CD14-positive monocyte (primary cell): ENCODE data around the gene CYP27A1. TPM values are rescaled to one million over a fixed set of nuclear protein-coding genes. Genes with fewer than 3 reads are reported as not detected.

Source experiments
- DNase-seq, 3 donors: peaks; one replicate each; pipeline ENCODE4 v3.0.0-alpha.2; 2011 to 2022
- H2AFZ ChIP-seq: 2 replicates; pipeline ENCODE4 v1.6.0; 2012; ENCODE audit warnings: mild to moderate bottlenecking, low read depth, low read length, inconsistent platforms; ENCODE audit not compliant: insufficient read depth, poor library complexity, severe bottlenecking
- H3K27ac ChIP-seq, 2 donors: 1 replicate in 1 of 2; 2 replicates in 1 of 2; pipeline ENCODE4 v1.5.1; 2012 to 2013; ENCODE audit warnings: low read length in 2 of 2, control low read depth in 1 of 2, inconsistent platforms in 1 of 2, low read depth in 1 of 2, mild to moderate bottlenecking in 1 of 2
- H3K27me3 ChIP-seq, 2 donors: one replicate each; pipeline versions ENCODE4 v1.6.0 to v1.6.1; 2011 to 2013; ENCODE audit warnings: low read length in 2 of 2; ENCODE audit not compliant: control insufficient read depth in 2 of 2, insufficient read depth in 2 of 2
- H3K36me3 ChIP-seq, 2 donors: replicated peaks in 1 of 2; 1 replicate in 1 of 2; 2 replicates in 1 of 2; pipeline versions ENCODE4 v1.5.1 to v1.6.1; 2012 to 2013; ENCODE audit warnings: low read length in 2 of 2, control low read depth in 1 of 2, inconsistent platforms in 1 of 2, mild to moderate bottlenecking in 1 of 2; ENCODE audit not compliant: insufficient read depth in 2 of 2, control insufficient read depth in 1 of 2
- H3K4me1 ChIP-seq, 2 donors: 1 replicate in 1 of 2; 2 replicates in 1 of 2; pipeline versions ENCODE4 v1.5.1 to v1.6.1; 2012 to 2013; ENCODE audit warnings: low read length in 2 of 2, control low read depth in 1 of 2, inconsistent platforms in 1 of 2, mild to moderate bottlenecking in 1 of 2, moderate library complexity in 1 of 2; ENCODE audit not compliant: insufficient read depth in 2 of 2, control insufficient read depth in 1 of 2
- H3K4me2 ChIP-seq: replicated peaks from 2 replicates; pipeline ENCODE3; 2012; ENCODE audit warnings: low read length, moderate library complexity, mild to moderate bottlenecking; ENCODE audit not compliant: poor library complexity, severe bottlenecking; ENCODE audit errors: extremely low read depth
- H3K4me3 ChIP-seq, 3 experiments: fragments of 200-600 bp in 1 of 3; sonication (generic) in 1 of 3; replicated peaks in 1 of 3; 1 replicate in 2 of 3; 2 replicates in 1 of 3; pipeline ENCODE4 v1.5.1; 2011 to 2013; ENCODE audit warnings: low read length in 3 of 3, mild to moderate bottlenecking in 3 of 3, control low read depth in 2 of 3, low read depth in 2 of 3, inconsistent platforms in 1 of 3, moderate library complexity in 1 of 3
- H3K79me2 ChIP-seq: 2 replicates; pipeline ENCODE4 v1.6.0; 2012; ENCODE audit warnings: mild to moderate bottlenecking, control low read depth, inconsistent platforms, low read length, moderate library complexity; ENCODE audit not compliant: insufficient read depth
- H3K9ac ChIP-seq: 2 replicates; pipeline ENCODE4 v1.6.0; 2017; ENCODE audit warnings: low read length, mild to moderate bottlenecking; ENCODE audit not compliant: insufficient read depth, poor library complexity, severe bottlenecking
- H3K9me3 ChIP-seq, 2 donors: replicated peaks in 1 of 2; 1 replicate in 1 of 2; 2 replicates in 1 of 2; pipeline versions ENCODE4 v1.5.1 to v1.6.1; 2012 to 2013; ENCODE audit warnings: low read length in 2 of 2, control low read depth in 1 of 2; ENCODE audit not compliant: control insufficient read depth in 1 of 2, insufficient read depth in 1 of 2
- H4K20me1 ChIP-seq: 2 replicates; pipeline ENCODE4 v1.6.0; 2012; ENCODE audit warnings: mild to moderate bottlenecking, low read length, control low read depth, moderate library complexity; ENCODE audit not compliant: insufficient read depth
- H3K27ac Mint-ChIP-seq, 7 donors: one replicate each; pipeline ENCODE4 v1.8.0; 2020; ENCODE audit warnings: mild to moderate bottlenecking in 7 of 7, mixed read lengths in 7 of 7, moderate library complexity in 6 of 7, inconsistent platforms in 2 of 7
- H3K27me3 Mint-ChIP-seq, 3 donors: one replicate each; pipeline ENCODE4 v1.8.0; 2021 to 2022; ENCODE audit warnings: low read depth in 3 of 3, mild to moderate bottlenecking in 3 of 3, mixed read lengths in 3 of 3, moderate library complexity in 3 of 3, inconsistent platforms in 1 of 3
- H3K36me3 Mint-ChIP-seq, 2 donors: one replicate each; pipeline ENCODE4 v1.8.0; 2020; ENCODE audit warnings: mixed read lengths in 2 of 2, inconsistent platforms in 1 of 2, mild to moderate bottlenecking in 1 of 2
- H3K4me1 Mint-ChIP-seq: one replicate; pipeline ENCODE4 v1.8.0; 2020; ENCODE audit warnings: mild to moderate bottlenecking, mixed read lengths
- H3K4me3 Mint-ChIP-seq, 2 donors: one replicate each; pipeline ENCODE4 v1.8.0; 2020; ENCODE audit warnings: mild to moderate bottlenecking in 2 of 2, mixed read lengths in 2 of 2, moderate library complexity in 1 of 2
- H3K9me3 Mint-ChIP-seq, 7 donors: one replicate each; pipeline ENCODE4 v1.8.0; 2020 to 2022; ENCODE audit warnings: mixed read lengths in 7 of 7, mild to moderate bottlenecking in 6 of 7, moderate library complexity in 6 of 7, inconsistent platforms in 2 of 7
- CTCF ChIP-seq: fragments of 200-600 bp; IDR thresholded peaks from one replicate; pipeline ENCODE4 v1.8.0; 2022; ENCODE audit warnings: antibody characterized with exemption, mild to moderate bottlenecking
- WGBS: methylation state at CpG from one replicate; pipeline ENCODE4 v1.1.5; 2013; ENCODE audit warnings: missing lambda C conversion rate; ENCODE audit not compliant: insufficient coverage; 5-methylcytosine and 5-hydroxymethylcytosine counted together
- intact Hi-C, 2 donors: fragments of 100-400 bp; cut with micrococcal nuclease; formaldehyde crosslinking; loops; one replicate each; pipeline versions ENCODE4 v1.15.0 to v1.15.1; 2023
- polyA plus RNA-seq, 3 donors: library from polyadenylated mRNA; depleted of rRNA in 1 of 3; unstranded in 2 of 3; stranded (reverse) in 1 of 3; fragments of 300-500 nt in 2 of 3; fragments of >200 nt in 1 of 3; fragmentation: Illumina TruSeq in 2 of 3; gene quantifications; 1 replicate in 2 of 3; 2 replicates in 1 of 3; pipeline ENCODE4 v1.2.3, GENCODE V29; 2012 to 2021

The CYP27A1 gene
- polyA plus RNA-seq, 3 donors = 151 to 218 (median 214) TPM

GRCh38 chr2:218816561-218817011 is 34.6 kb downstream of the CYP27A1 start:
- TF ChIP-seq CTCF = no peak
- H4K20me1 ChIP-seq = peaks cover 17% of the 10 kb centered on the region
- Mint-ChIP-seq H3K27ac (peak overlapping the region in 3 of 7 donors; percentile 60 to 85 (median 73)), H3K4me3 (peak overlapping the region in 1 of 2 donors; percentile 14), H3K36me3 (peaks cover 83 to 88% of the 10 kb centered on the region in 2 donors), H3K27me3 (peaks cover 14 to 34% (median 16%) of the 10 kb centered on the region in 3 donors), H3K4me1 (peaks cover 49% of the 10 kb centered on the region), H3K9me3 (peaks cover 0 to 8% (median 3%) of the 10 kb centered on the region in 7 donors)
- peaks cover 28 to 38% of the 10 kb centered on the region in 2 donors for H3K4me1 ChIP-seq
- no peak overlapping the region for H2AFZ ChIP-seq
- no peak overlapping the region for H3K4me3 ChIP-seq
- no peaks in the 10 kb centered on the region for H3K9me3 ChIP-seq
- H3K27ac ChIP-seq = no peak overlapping the region
- intact Hi-C loops = no loop called here
- no peaks in the 10 kb centered on the region for H3K79me2 ChIP-seq
- peaks cover 0 to 3% of the 10 kb centered on the region in 2 donors for H3K27me3 ChIP-seq
- H3K9ac ChIP-seq = no peak overlapping the region
- whole genome bisulfite sequencing = 76% methylated on average over 2 of the region's 2 CpGs
- H3K4me2 ChIP-seq = no peak overlapping the region
- DNase-seq = no peak
- peaks cover 17 to 71% of the 10 kb centered on the region in 2 donors for H3K36me3 ChIP-seq

GRCh38 chr2:218819093-218819492 is 37.1 kb downstream of the CYP27A1 start:
- Histone ChIP-seq H3K4me3 (no peak overlapping the region), H3K9me3 (no peaks in the 10 kb centered on the region), H3K4me1 (peaks cover 24 to 30% of the 10 kb centered on the region in 2 donors), H4K20me1 (peaks cover 6% of the 10 kb centered on the region), H3K9ac (no peak overlapping the region), H3K4me2 (no peak overlapping the region), H3K27ac (peak overlapping the region; percentile 4 to 25), H3K36me3 (peaks cover 9 to 46% of the 10 kb centered on the region in 2 donors), H2AFZ (no peak overlapping the region), H3K27me3 (peaks cover 0 to 2% of the 10 kb centered on the region in 2 donors), H3K79me2 (no peaks in the 10 kb centered on the region)
- H3K9me3 Mint-ChIP-seq = peaks cover 0 to 10% (median 2%) of the 10 kb centered on the region in 7 donors
- peaks cover 66 to 74% of the 10 kb centered on the region in 2 donors for H3K36me3 Mint-ChIP-seq
- H3K27me3 Mint-ChIP-seq = peaks cover 7 to 30% (median 12%) of the 10 kb centered on the region in 3 donors
- intact Hi-C loops = no loop called here
- DNase-seq = peak; percentile 44 to 77 (median 60)
- WGBS = 96% methylated on average over 5 of the region's 7 CpGs
- no peak overlapping the region for H3K4me3 Mint-ChIP-seq
- no peak for TF ChIP-seq CTCF
- H3K4me1 Mint-ChIP-seq = peaks cover 48% of the 10 kb centered on the region
- H3K27ac Mint-ChIP-seq = peak overlapping the region; percentile 77 to 95 (median 87)
